Fibroblast of skin of right quadriceps (primary cell): Measurements from ENCODE around the gene SLC9A9.

Experiments used
- DNase-seq: peaks from one replicate; pipeline ENCODE4 v3.0.0-alpha.2; 2013

The SLC9A9 gene

GRCh38 chr3:143676747-143677146 lies 171.5 kb downstream of the SLC9A9 start:
- DNase-seq = no peak

GRCh38 chr3:143676021-143676420 lies 172.2 kb downstream of the SLC9A9 start:
- no peak for DNase-seq

GRCh38 chr3:143674100-143674968 lies 173.9 kb downstream of the SLC9A9 start:
- peak; percentile 70 for DNase-seq

- DNase-seq = no peak
Observed at GRCh38 chr3:143672396-143673165, 175.7 kb downstream of the SLC9A9 start.

GRCh38 chr3:143671626-143672025 lies 176.6 kb downstream of the SLC9A9 start:
- DNase-seq = no peak

- DNase-seq = no peak
Observed at GRCh38 chr3:143668924-143669790, 179.1 kb downstream of the SLC9A9 start.

- no peak for DNase-seq
Observed at GRCh38 chr3:143668385-143668784, 179.9 kb downstream of the SLC9A9 start.

GRCh38 chr3:143661677-143662076 lies 186.6 kb downstream of the SLC9A9 start:
- DNase-seq = no peak

GRCh38 chr3:143658861-143659260 lies 189.4 kb downstream of the SLC9A9 start:
- peak; percentile 20 for DNase-seq

GRCh38 chr3:143658116-143658515 lies 190.2 kb downstream of the SLC9A9 start:
- no peak for DNase-seq

GRCh38 chr3:143657391-143657790 lies 190.9 kb downstream of the SLC9A9 start:
- DNase-seq = peak; percentile 34

GRCh38 chr3:143654906-143655305 lies 193.4 kb downstream of the SLC9A9 start:
- peak; percentile 2 for DNase-seq

GRCh38 chr3:143653935-143654334 lies 194.3 kb downstream of the SLC9A9 start:
- no peak for DNase-seq

- no peak for DNase-seq
Observed at GRCh38 chr3:143653493-143653892, 194.8 kb downstream of the SLC9A9 start.

GRCh38 chr3:143652118-143652517 lies 196.2 kb downstream of the SLC9A9 start:
- no peak for DNase-seq

GRCh38 chr3:143650827-143651226 lies 197.4 kb downstream of the SLC9A9 start:
- DNase-seq = no peak

GRCh38 chr3:143650120-143650519 lies 198.1 kb downstream of the SLC9A9 start:
- no peak for DNase-seq

GRCh38 chr3:143648708-143649107 lies 199.6 kb downstream of the SLC9A9 start:
- DNase-seq = no peak

GRCh38 chr3:143648218-143648617 lies 200.1 kb downstream of the SLC9A9 start:
- no peak for DNase-seq

- peak; percentile 69 for DNase-seq
Observed at GRCh38 chr3:143644370-143645089, 203.7 kb downstream of the SLC9A9 start.

GRCh38 chr3:143643905-143644304 lies 204.4 kb downstream of the SLC9A9 start:
- no peak for DNase-seq

- no peak for DNase-seq
Observed at GRCh38 chr3:143640774-143641173, 207.5 kb downstream of the SLC9A9 start.
